ENCODE measurements around the gene KAT2A. TPM values are rescaled to one million over a fixed set of nuclear protein-coding genes. Genes with fewer than 3 reads are reported as not detected.

Gene KAT2A
- total RNA-seq, 2 experiments from 2014 or later, result 25.7 to 26.7 TPM

- DNase-seq, result no peak
- Mint-ChIP-seq H3K4me3 (no peak within 1 kb of the TSS), H3K36me3 (ENCODE audit: low read depth) (peaks cover 7% of the 10 kb centered on the region), H3K9me3 (no peaks in the 10 kb centered on the region), H3K27me3 (peaks cover 22% of the 10 kb centered on the region), H3K4me1 (peaks cover 5% of the 10 kb centered on the region), H3K27ac (no peak within 1 kb of the TSS)
- ChIA-PET CTCF (interaction anchor here (1.1 to 2.2 kb wide), 3 partner anchors 18 to 78 kb away, joined by 3 to 8 read pairs (median 5); partner anchors contain the start of gene NKIRAS2), POLR2A (interaction anchor here (0.9 to 2.6 kb wide), 3 partner anchors 14 to 81 kb away, joined by 3 to 14 read pairs (median 3); partner anchors contain the start of genes DHX58 and DNAJC7)
Observed at GRCh38 chr17:42097691-42098631, 23.2 kb downstream of the KAT2A start, which contains the start of gene ZNF385C. TSS of gene ZNF385C (minus strand) at chr17:42098473. CDS start at chr17:42063056, 35,417 bp downstream.

- Mint-ChIP-seq H3K36me3 (ENCODE audit: low read depth) (peaks cover 2% of the 10 kb centered on the region), H3K4me3 (no peak overlapping the region), H3K9me3 (no peaks in the 10 kb centered on the region), H3K4me1 (peaks cover 5% of the 10 kb centered on the region), H3K27ac (no peak overlapping the region), H3K27me3 (peaks cover 24% of the 10 kb centered on the region)
- DNase-seq, result no peak
- CTCF ChIA-PET, result interaction anchor here (0.6 to 2.2 kb wide), 3 partner anchors 11 to 76 kb away, joined by 3 to 8 read pairs (median 3); partner anchors contain the start of gene NKIRAS2
- POLR2A ChIA-PET, result interaction anchor here (0.9 to 1.3 kb wide), 2 partner anchors 75 to 130 kb away, joined by 3 read pairs; partner anchors contain the start of gene CNP
Observed at GRCh38 chr17:42096360-42097111, 24.6 kb downstream of the KAT2A start.

DNA sequence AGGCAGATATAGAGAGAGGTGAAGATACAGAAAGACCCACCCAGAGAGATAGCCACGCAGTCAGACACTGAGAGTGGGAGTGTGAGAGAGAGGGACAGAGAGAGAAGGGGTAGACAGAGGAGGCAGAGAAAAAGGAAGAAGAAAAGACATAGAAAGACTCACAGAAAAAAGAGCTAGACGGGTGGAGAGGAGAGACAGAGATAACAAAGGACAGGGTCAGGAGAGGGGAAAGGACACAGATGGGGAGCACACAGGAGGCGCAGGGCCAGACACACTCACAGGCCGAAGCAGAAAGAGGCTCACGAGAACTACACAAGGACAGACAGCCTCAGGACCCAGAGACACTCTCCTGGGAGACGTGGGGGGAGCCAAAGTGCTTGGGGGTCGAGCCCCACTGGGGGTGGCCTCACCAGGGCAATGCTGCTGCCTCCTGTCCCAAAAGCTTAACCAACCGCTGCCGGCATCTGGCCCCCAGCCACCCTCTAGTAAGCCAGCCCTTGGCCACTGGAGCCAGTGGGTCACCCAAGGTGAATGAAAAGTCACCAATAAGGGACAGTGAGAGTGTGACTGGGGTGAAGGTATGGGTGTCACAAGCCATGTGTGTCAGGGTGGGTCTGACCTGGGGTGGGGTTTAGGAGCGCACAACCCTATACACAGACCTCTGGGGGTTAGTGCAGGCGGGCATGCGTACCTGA, 26.6 kb downstream of the KAT2A start:
- POLR2A ChIA-PET, result interaction anchor here (0.8 kb wide), 1 partner anchor 9 kb away, joined by 4 read pairs; no protein-coding TSS in a partner anchor
- Mint-ChIP-seq H3K27me3 (peaks cover 35% of the 10 kb centered on the region), H3K4me3 (no peak overlapping the region), H3K4me1 (peaks cover 5% of the 10 kb centered on the region), H3K27ac (no peak overlapping the region), H3K9me3 (no peaks in the 10 kb centered on the region), H3K36me3 (ENCODE audit: low read depth) (no peaks in the 10 kb centered on the region)
- CTCF ChIA-PET, result interaction anchor here (1.2 kb wide), 1 partner anchor 9 kb away, joined by 4 read pairs; no protein-coding TSS in a partner anchor
- DNase-seq, result no peak

DNA sequence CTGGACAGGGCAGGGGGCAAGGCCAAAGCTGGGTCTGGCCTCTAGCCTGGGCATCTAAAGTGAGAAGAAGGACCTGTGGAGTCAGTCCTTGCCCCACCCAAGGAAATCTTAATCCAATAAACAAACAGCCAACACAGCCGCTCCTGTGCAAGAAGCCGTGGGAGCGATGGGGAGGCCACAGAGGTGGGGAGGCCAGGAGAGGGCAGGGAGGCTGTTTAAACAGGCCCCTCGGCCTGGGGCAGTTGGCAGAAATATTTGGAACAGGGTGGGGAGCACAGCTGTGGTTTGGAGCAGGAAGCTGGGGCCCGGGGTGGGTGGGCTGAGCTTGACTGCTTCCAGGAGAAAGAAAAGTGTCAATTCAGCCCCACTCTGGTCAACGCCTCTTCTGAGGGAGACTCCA, 28.2 kb downstream of the KAT2A start:
- Mint-ChIP-seq H3K27me3 (peaks cover 38% of the 10 kb centered on the region), H3K4me3 (no peak overlapping the region), H3K36me3 (ENCODE audit: low read depth) (no peaks in the 10 kb centered on the region), H3K27ac (no peak overlapping the region), H3K9me3 (no peaks in the 10 kb centered on the region), H3K4me1 (peaks cover 4% of the 10 kb centered on the region)
- POLR2A ChIA-PET, result no interaction called here
- CTCF ChIA-PET, result no interaction called here
- DNase-seq, result no peak

GRCh38 chr17:42090964-42091790, 30.0 kb downstream of the KAT2A start:
- H3K9me3 Mint-ChIP-seq, result no peaks in the 10 kb centered on the region
- H3K27ac Mint-ChIP-seq, result no peak overlapping the region
- peaks cover 22% of the 10 kb centered on the region for H3K27me3 Mint-ChIP-seq
- POLR2A ChIA-PET, result interaction anchor here (0.8 to 1.2 kb wide), 2 partner anchors 21 to 23 kb away, joined by 3 read pairs; partner anchors contain the start of gene DHX58
- CTCF ChIA-PET, result interaction anchor here (0.6 to 1.5 kb wide), 5 partner anchors 10 to 26 kb away, joined by 3 to 9 read pairs (median 3); partner anchors contain the start of gene DHX58
- H3K4me3 Mint-ChIP-seq, result no peak overlapping the region
- DNase-seq, result no peak
- no peaks in the 10 kb centered on the region for H3K4me1 Mint-ChIP-seq
- H3K36me3 Mint-ChIP-seq (ENCODE audit: low read depth), result no peaks in the 10 kb centered on the region

DNA sequence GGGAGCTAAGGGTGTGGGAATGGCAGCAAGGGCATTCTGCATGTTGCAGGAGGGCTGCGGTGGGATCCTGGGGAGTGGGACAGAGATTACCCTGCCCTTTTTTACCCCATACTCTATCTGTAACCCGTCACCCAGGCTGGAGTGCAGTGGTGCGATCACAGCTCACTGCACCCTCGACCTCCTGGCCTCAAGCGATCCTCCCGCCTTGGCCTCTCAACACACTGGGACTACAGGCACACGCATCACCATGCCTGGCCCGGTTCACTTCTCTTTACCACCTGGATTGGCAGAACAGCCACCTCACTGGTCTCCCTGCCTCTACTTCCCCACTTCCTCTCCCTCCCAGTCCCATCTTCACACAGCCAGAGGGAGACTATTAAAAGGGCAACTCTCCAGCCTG, 32.4 kb downstream of the KAT2A start:
- H3K9me3 Mint-ChIP-seq, result no peaks in the 10 kb centered on the region
- ChIA-PET POLR2A (no interaction called here), CTCF (no interaction called here)
- H3K36me3 Mint-ChIP-seq (ENCODE audit: low read depth), result no peaks in the 10 kb centered on the region
- peaks cover 18% of the 10 kb centered on the region for H3K27me3 Mint-ChIP-seq
- no peak for DNase-seq
- H3K27ac Mint-ChIP-seq, result no peak overlapping the region
- no peak overlapping the region for H3K4me3 Mint-ChIP-seq
- H3K4me1 Mint-ChIP-seq, result no peaks in the 10 kb centered on the region

DNA sequence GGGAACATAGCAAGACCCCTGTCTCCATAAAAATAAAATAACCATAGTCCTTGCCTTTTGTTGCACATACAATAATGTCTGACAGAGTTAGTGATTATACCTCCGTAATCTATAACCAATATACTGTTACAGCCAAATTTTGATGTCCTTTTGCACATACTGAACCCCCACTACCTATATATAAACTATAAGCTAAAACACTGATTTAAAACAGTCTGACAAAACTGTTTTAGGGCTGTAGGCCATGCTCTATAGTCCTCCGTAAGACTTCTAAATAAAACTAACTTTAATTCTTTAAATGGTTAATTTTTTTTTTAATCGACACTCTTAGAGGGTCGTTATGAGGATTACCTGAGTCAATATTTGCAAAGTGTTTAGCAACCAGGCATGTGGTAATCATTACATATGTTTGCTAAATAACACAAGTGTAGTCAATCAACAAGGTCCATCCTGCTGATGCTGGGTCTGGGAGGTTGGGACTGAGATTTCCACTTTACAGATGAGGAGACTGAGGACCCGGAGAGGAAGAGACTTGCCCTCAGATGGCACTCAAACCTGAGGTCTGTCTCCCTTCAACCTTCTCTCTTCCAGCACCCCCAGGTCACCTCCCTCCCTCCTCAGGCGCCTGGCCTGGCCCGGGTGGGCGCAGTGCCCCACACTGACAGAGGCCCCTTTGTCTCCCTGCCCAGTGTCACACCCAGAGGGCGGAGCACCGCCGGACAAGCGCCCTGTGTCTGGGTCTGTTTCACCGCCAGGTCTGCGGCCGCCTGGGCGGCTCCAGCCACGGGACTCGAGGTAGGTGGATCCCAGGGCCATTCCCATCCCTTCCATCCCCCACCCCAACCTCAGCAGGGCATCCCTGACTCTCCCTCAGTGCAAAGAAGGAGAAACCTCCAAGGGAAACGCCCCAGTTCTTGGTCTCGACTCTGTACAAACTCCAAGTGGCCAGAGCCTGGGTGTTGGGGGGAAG, 33.1 kb downstream of the KAT2A start:
- POLR2A ChIA-PET, result no interaction called here
- CTCF ChIA-PET, result no interaction called here

GRCh38 chr17:42087042-42087701, 34.0 kb downstream of the KAT2A start:
- ChIA-PET CTCF (interaction anchor here (0.8 kb wide), 1 partner anchor 67 kb away, joined by 3 read pairs; the partner anchor contains the start of gene NKIRAS2), POLR2A (no interaction called here)
- no peaks in the 10 kb centered on the region for H3K9me3 Mint-ChIP-seq
- no peak overlapping the region for H3K27ac Mint-ChIP-seq
- H3K27me3 Mint-ChIP-seq, result peaks cover 18% of the 10 kb centered on the region
- no peaks in the 10 kb centered on the region for H3K4me1 Mint-ChIP-seq
- no peak for DNase-seq
- H3K4me3 Mint-ChIP-seq, result no peak overlapping the region
- H3K36me3 Mint-ChIP-seq (ENCODE audit: low read depth), result no peaks in the 10 kb centered on the region

More for the DNA sequence above, 33.1 kb downstream of the KAT2A start:
- H3K27ac Mint-ChIP-seq, result no peak overlapping the region
- H3K9me3 Mint-ChIP-seq, result no peaks in the 10 kb centered on the region
- no peaks in the 10 kb centered on the region for H3K36me3 Mint-ChIP-seq (ENCODE audit: low read depth)
- peaks cover 18% of the 10 kb centered on the region for H3K27me3 Mint-ChIP-seq
- H3K4me3 Mint-ChIP-seq, result no peak overlapping the region
- no peaks in the 10 kb centered on the region for H3K4me1 Mint-ChIP-seq
- no peak for DNase-seq

DNA sequence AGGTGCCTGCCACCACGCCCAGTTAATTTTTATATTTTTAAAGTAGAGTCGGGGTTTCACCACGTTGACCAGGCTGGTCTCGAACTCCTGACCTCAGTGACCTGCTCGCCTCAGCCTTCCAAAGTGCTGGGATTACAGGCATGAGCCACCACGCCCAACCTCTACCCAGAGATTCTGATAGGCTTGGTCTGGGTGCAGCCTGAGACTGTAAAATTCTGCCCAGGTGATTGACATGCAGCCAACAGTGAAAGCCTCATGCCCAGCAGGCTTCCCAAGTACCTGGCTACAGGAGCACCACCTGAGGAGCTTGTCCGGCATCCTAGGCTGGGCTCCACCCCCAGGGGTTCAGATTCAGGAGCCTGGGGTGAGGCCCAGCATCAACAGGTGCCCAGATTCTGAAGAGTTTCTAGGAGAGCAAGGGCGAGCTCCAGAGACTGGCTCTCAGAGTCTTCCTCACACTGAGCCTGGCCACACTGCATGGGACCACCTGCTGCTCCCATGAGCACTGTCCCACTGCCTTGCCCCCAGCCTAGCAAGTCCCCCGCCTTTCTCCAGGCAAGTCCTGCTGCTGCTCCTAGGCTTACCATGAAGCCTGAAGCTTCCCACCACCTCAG, 39.5 kb downstream of the KAT2A start:
- no peak overlapping the region for H3K4me3 Mint-ChIP-seq
- CTCF ChIA-PET, result no interaction called here
- H3K36me3 Mint-ChIP-seq (ENCODE audit: low read depth), result no peaks in the 10 kb centered on the region
- POLR2A ChIA-PET, result no interaction called here
- H3K4me1 Mint-ChIP-seq, result no peaks in the 10 kb centered on the region
- no peaks in the 10 kb centered on the region for H3K27me3 Mint-ChIP-seq
- no peak for DNase-seq
- no peaks in the 10 kb centered on the region for H3K9me3 Mint-ChIP-seq
- H3K27ac Mint-ChIP-seq, result no peak overlapping the region

DNA sequence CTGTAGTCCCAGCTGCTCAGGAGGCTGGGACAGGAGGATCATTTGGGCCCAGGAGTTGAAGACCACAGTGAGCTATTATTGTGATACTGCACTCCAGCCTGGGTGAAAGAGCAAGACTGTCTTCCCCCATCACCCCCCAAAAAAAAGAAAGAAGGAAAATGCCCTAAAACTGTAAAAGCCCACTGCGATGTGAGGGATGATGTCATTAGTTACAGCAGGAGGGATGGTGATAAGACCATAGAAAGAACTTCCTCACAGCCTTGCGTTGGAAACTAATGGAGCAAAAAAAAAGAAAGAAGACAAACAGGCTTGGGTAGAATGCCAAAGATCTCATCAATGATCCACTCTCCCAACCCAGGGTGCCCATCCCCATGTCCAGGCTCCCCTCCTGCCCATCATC, 41.6 kb downstream of the KAT2A start:
- Mint-ChIP-seq H3K27ac (no peak overlapping the region), H3K27me3 (peaks cover 4% of the 10 kb centered on the region)
- POLR2A ChIA-PET, result interaction anchor here (1.2 kb wide), 1 partner anchor 33 kb away, joined by 4 read pairs; the partner anchor contains the start of gene DHX58

More for the DNA sequence above, 41.6 kb downstream of the KAT2A start:
- Mint-ChIP-seq H3K36me3 (ENCODE audit: low read depth) (no peaks in the 10 kb centered on the region), H3K4me3 (no peak overlapping the region), H3K4me1 (no peaks in the 10 kb centered on the region), H3K9me3 (no peaks in the 10 kb centered on the region)
- CTCF ChIA-PET, result interaction anchor here (0.9 kb wide), 1 partner anchor 14 kb away, joined by 3 read pairs; no protein-coding TSS in a partner anchor
- no peak for DNase-seq
